K562 (cell line): ENCODE data around the gene ARID3A. TPM values are rescaled to one million over a fixed set of nuclear protein-coding genes. Genes with fewer than 3 reads are reported as not detected.

Experiments used
- BCL6 ChIP-seq: fragments of 250-450 bp; sonication (Bioruptor Pico); IDR thresholded peaks from 2 replicates; pipeline ENCODE4 v1.4.0; 2020
- CEBPG ChIP-seq, 3 experiments: fragments of 200-800 bp in 1 of 3; sonication (Bioruptor generic) in 1 of 3; sonication (generic) in 1 of 3; formaldehyde crosslinking in 1 of 3; IDR thresholded peaks in 2 of 3; conservative IDR thresholded peaks in 1 of 3; 2 replicates each; pipeline versions ENCODE4 v1.6.1 to v1.8.0; 2016 to 2022; ENCODE audit warnings: missing compliant biosample characterization in 2 of 3, missing genetic modification characterization in 2 of 3, mild to moderate bottlenecking in 1 of 3, missing genetic modification reagents in 1 of 3
- CHD1 ChIP-seq: fragments of 200-600 bp; sonication (generic); IDR thresholded peaks from one replicate; pipeline ENCODE4 v1.6.1; 2012; ENCODE audit warnings: mild to moderate bottlenecking, moderate library complexity, low read length, inconsistent platforms
- HMGN3 ChIP-seq: IDR thresholded peaks from 2 replicates; pipeline ENCODE4 v1.6.1; 2011; ENCODE audit warnings: borderline replicate concordance, low read depth, mild to moderate bottlenecking, mixed read lengths, low read length; ENCODE audit not compliant: insufficient read length; ENCODE audit errors: extremely low read depth
- JUND ChIP-seq, 2 experiments: IDR thresholded peaks; 2 replicates in 1 of 2; 3 replicates in 1 of 2; pipeline ENCODE4 v1.6.1; 2011; ENCODE audit warnings: borderline replicate concordance in 2 of 2, low read depth in 2 of 2, low read length in 2 of 2, improper control_type of control experiment in 1 of 2, missing biosample characterization in 1 of 2, missing genetic modification characterization in 1 of 2, missing genetic modification reagents in 1 of 2
- KAT2B ChIP-seq: IDR thresholded peaks from one replicate; pipeline ENCODE4 v1.6.1; 2012; ENCODE audit warnings: low read depth, mild to moderate bottlenecking, control low read depth, inconsistent platforms, low read length, moderate library complexity
- LCOR ChIP-seq: sonication (generic); formaldehyde crosslinking; IDR thresholded peaks from 2 replicates; pipeline ENCODE4 v1.8.0; 2022; ENCODE audit warnings: mild to moderate bottlenecking, missing genetic modification reagents
- MTA2 ChIP-seq: fragments of 450-650 bp; IDR thresholded peaks from 2 replicates; pipeline ENCODE4 v1.6.1; 2016; ENCODE audit warnings: low read depth
- NFXL1 ChIP-seq: fragments of 450-650 bp; formaldehyde crosslinking; IDR thresholded peaks from 2 replicates; pipeline ENCODE4 v1.4.0; 2021; ENCODE audit warnings: mild to moderate bottlenecking
- STAT5B ChIP-seq: fragments of 250-450 bp; sonication (Bioruptor Pico); IDR thresholded peaks from 2 replicates; pipeline ENCODE4 v1.8.0; 2021; ENCODE audit warnings: mild to moderate bottlenecking, inconsistent platforms
- STAT6 ChIP-seq: sonication (generic); formaldehyde crosslinking; IDR thresholded peaks from 2 replicates; pipeline ENCODE4 v1.8.1; 2023; ENCODE audit warnings: mild to moderate bottlenecking, missing genetic modification reagents
- ZNF253 ChIP-seq: fragments of 250-450 bp; sonication (Bioruptor Pico); conservative IDR thresholded peaks from 2 replicates; pipeline ENCODE4 v1.6.1; 2021; ENCODE audit warnings: mild to moderate bottlenecking
- ZNF583 ChIP-seq: fragments of 250-450 bp; sonication (Bioruptor Pico); IDR thresholded peaks from 2 replicates; pipeline ENCODE4 v1.4.0; 2020
- ZNF75A ChIP-seq: fragments of 450-650 bp; formaldehyde crosslinking; IDR thresholded peaks from 2 replicates; pipeline ENCODE4 v1.4.0; 2020; ENCODE audit warnings: mild to moderate bottlenecking
- polyA plus RNA-seq, 8 experiments: library from polyadenylated mRNA; depleted of rRNA in 4 of 8; stranded (reverse) in 5 of 8; unstranded in 3 of 8; fragments of >200 nt; fragmentation: Nextera tagmentation in 2 of 8; fragmentation: Illumina TruSeq in 1 of 8; extraction: Ambion mirVana in 2 of 8; extraction: Trizol in 1 of 8; gene quantifications; 2 replicates each; pipeline versions ENCODE4 v1.2.1 to v1.2.3, GENCODE V29; 2011 to 2014; ENCODE audit warnings: inconsistent platforms in 1 of 8, missing spikeins in 1 of 8
- total RNA-seq, 7 experiments: library from RNA; depleted of rRNA in 6 of 7; stranded (reverse); fragments of >200 nt in 6 of 7; fragmentation: Illumina TruSeq in 2 of 7; extraction: Trizol in 2 of 7; gene quantifications; 2 replicates each; pipeline versions ENCODE4 v1.2.1 to v1.2.3, GENCODE V29; 2011 to 2021; ENCODE audit warnings: low replicate concordance in 1 of 7

The ARID3A gene
- total and polyA plus RNA-seq, 9 of the 15 experiments (the other 6 are each of a cell fraction or from before 2014, with no cell fraction given): 1.4 to 118 (median 31.2) TPM

- no peak for TF ChIP-seq STAT6
- no peak for TF ChIP-seq ZNF253 (CRISPR knock-in tag)
- TF ChIP-seq BCL6 (CRISPR knock-in tag): no peak
- TF ChIP-seq HMGN3: no peak
- TF ChIP-seq CEBPG (CRISPR knock-in tag; IDR thresholded peaks at IDR 0.05): peak; percentile 82; the same call in 1 of the 2 replicates
- peak in 1 of 2 experiments; percentile 75; a peak in 2 of 4 replicates for TF ChIP-seq CEBPG (tag; conservative IDR thresholded peaks at IDR 0.05 in 1 of 2, IDR thresholded peaks at IDR 0.05 in 1 of 2)
- TF ChIP-seq STAT5B: no peak
- no peak for TF ChIP-seq CHD1
- 0 out of 2 replicates have a peak, but pooled peaks have one; percentile 57 for TF ChIP-seq ZNF75A (CRISPR knock-in tag)
- 0 out of 2 replicates have a peak, but pooled peaks have one; percentile 33 for TF ChIP-seq ZNF583
- peak; percentile 71 for TF ChIP-seq LCOR (CRISPR knock-in tag)
- 0 out of 2 replicates have a peak, but pooled peaks have one; percentile 22 for TF ChIP-seq MTA2
- no peak for TF ChIP-seq KAT2B
- TF ChIP-seq JUND (IDR thresholded peaks at IDR 0.05; ENCODE audit: borderline replicate concordance, low read depth, low read length): peak; percentile 98
- TF ChIP-seq JUND (tag; IDR thresholded peaks at IDR 0.05; ENCODE audit: borderline replicate concordance, low read depth, low read length): peak; percentile 95; the same call in 2 of the 3 replicates
- no peak for TF ChIP-seq NFXL1 (CRISPR knock-in tag)
These were observed 33.4 kb downstream of the ARID3A start (continued) for GRCh38 chr19:958967-959855.
